Keratinocyte (primary cell): ENCODE results near the gene LYRM7. TPM values are rescaled to one million over a fixed set of nuclear protein-coding genes. Genes with fewer than 3 reads are reported as not detected.

Source experiments
- DNase-seq: peaks from one replicate; pipeline ENCODE4 v3.0.0-alpha.2; 2011; ENCODE audit warnings: low read depth, missing footprints, low spot score
- FAIRE-seq: peaks from 2 replicates; lab custom pipeline; 2011; peaks lifted over from hg19 to GRCh38; lab: Jason Lieb, UNC
- H2AFZ ChIP-seq: 2 replicates; pipeline ENCODE4 v1.6.0; 2012; ENCODE audit warnings: low read length, control low read depth, inconsistent platforms; ENCODE audit not compliant: control insufficient read depth
- H3K27ac ChIP-seq: 2 replicates; pipeline ENCODE4 v1.5.1; 2011; ENCODE audit warnings: low read length; ENCODE audit not compliant: control insufficient read depth, insufficient read depth
- H3K27me3 ChIP-seq: 3 replicates; pipeline ENCODE4 v1.6.0; 2011; ENCODE audit warnings: low read length; ENCODE audit not compliant: control insufficient read depth, insufficient read depth; ENCODE audit errors: extremely low read depth
- H3K36me3 ChIP-seq, 2 experiments: 2 replicates in 1 of 2; 3 replicates in 1 of 2; pipeline ENCODE4 v1.5.1; 2011; ENCODE audit warnings: low read length in 2 of 2, mild to moderate bottlenecking in 1 of 2; ENCODE audit not compliant: control insufficient read depth in 2 of 2, insufficient read depth in 2 of 2; ENCODE audit errors: extremely low read depth in 1 of 2
- H3K4me1 ChIP-seq: 3 replicates; pipeline ENCODE4 v1.5.1; 2011; ENCODE audit warnings: low read length; ENCODE audit not compliant: control insufficient read depth, insufficient read depth; ENCODE audit errors: extremely low read depth
- H3K4me2 ChIP-seq: 3 replicates; pipeline ENCODE4 v1.6.0; 2011; ENCODE audit warnings: low read depth, low read length; ENCODE audit not compliant: control insufficient read depth, insufficient read depth; ENCODE audit errors: extremely low read depth
- H3K4me3 ChIP-seq, 3 experiments: fragments of 200-600 bp in 1 of 3; sonication (generic) in 1 of 3; 2 replicates in 2 of 3; 3 replicates in 1 of 3; pipeline ENCODE4 v1.5.1; 2011 to 2016; ENCODE audit warnings: low read length in 3 of 3, mild to moderate bottlenecking in 3 of 3, control low read depth in 2 of 3, inconsistent platforms in 1 of 3, low read depth in 1 of 3, mixed read lengths in 1 of 3, mixed run types in 1 of 3, moderate library complexity in 1 of 3; ENCODE audit not compliant: control insufficient read depth in 2 of 3, insufficient read depth in 2 of 3; ENCODE audit errors: extremely low read depth in 1 of 3
- H3K79me2 ChIP-seq: 2 replicates; pipeline ENCODE4 v1.6.0; 2012; ENCODE audit warnings: low read length; ENCODE audit not compliant: control insufficient read depth, insufficient read depth
- H3K9ac ChIP-seq: 3 replicates; pipeline ENCODE4 v1.6.0; 2011; ENCODE audit warnings: low read length; ENCODE audit not compliant: control insufficient read depth, insufficient read depth; ENCODE audit errors: extremely low read depth
- H3K9me1 ChIP-seq: 3 replicates; pipeline ENCODE4 v1.6.0; 2011; ENCODE audit warnings: low read length; ENCODE audit not compliant: control insufficient read depth, insufficient read depth; ENCODE audit errors: extremely low read depth
- H3K9me3 ChIP-seq: 2 replicates; pipeline ENCODE4 v1.5.1; 2012; ENCODE audit warnings: low read depth, low read length; ENCODE audit not compliant: control insufficient read depth
- H4K20me1 ChIP-seq: 3 replicates; pipeline ENCODE4 v1.6.0; 2011; ENCODE audit warnings: low read length; ENCODE audit not compliant: control insufficient read depth, insufficient read depth; ENCODE audit errors: extremely low read depth
- CTCF ChIP-seq, 3 experiments: IDR thresholded peaks in 1 of 3; conservative IDR thresholded peaks in 1 of 3; optimal IDR thresholded peaks in 1 of 3; 2 replicates in 2 of 3; 3 replicates in 1 of 3; pipeline versions ENCODE3 to v1.5.1; 2011; ENCODE audit warnings: low read length in 3 of 3, mild to moderate bottlenecking in 3 of 3, moderate library complexity in 2 of 3, control low read depth in 1 of 3, inconsistent platforms in 1 of 3; ENCODE audit not compliant: insufficient read depth in 2 of 3; ENCODE audit errors: extremely low read depth in 1 of 3
- EZH2 ChIP-seq: IDR thresholded peaks from one replicate; pipeline ENCODE4 v1.6.1; 2012; ENCODE audit warnings: inconsistent platforms, mild to moderate bottlenecking, low read length, moderate library complexity
- dilution Hi-C: fragments of 300-500 bp; cut with MboI; formaldehyde crosslinking; loops from one replicate; pipeline ENCODE4 v1.7.0; 2020; ENCODE audit warnings: low sequenced_read_pairs; ENCODE audit not compliant: extremely low pct_ligation_motif_present
- polyA plus RNA-seq, 5 experiments: library from polyadenylated mRNA; depleted of rRNA in 3 of 5; stranded (reverse) in 3 of 5; stranded (forward) in 1 of 5; unstranded in 1 of 5; fragments of >200 nt; gene quantifications; 1 replicate in 1 of 5; 2 replicates in 3 of 5; 3 replicates in 1 of 5; pipeline versions ENCODE4 v1.2.1 to v1.2.3, GENCODE V29; 2011 to 2012; ENCODE audit warnings: missing spikeins in 2 of 5, low read depth in 1 of 5, low replicate concordance in 1 of 5

The LYRM7 gene
- polyA plus RNA-seq, 1 donor (not counting 4 experiments of a cell fraction or from before 2014, with no cell fraction given): 5.5 TPM

DNA sequence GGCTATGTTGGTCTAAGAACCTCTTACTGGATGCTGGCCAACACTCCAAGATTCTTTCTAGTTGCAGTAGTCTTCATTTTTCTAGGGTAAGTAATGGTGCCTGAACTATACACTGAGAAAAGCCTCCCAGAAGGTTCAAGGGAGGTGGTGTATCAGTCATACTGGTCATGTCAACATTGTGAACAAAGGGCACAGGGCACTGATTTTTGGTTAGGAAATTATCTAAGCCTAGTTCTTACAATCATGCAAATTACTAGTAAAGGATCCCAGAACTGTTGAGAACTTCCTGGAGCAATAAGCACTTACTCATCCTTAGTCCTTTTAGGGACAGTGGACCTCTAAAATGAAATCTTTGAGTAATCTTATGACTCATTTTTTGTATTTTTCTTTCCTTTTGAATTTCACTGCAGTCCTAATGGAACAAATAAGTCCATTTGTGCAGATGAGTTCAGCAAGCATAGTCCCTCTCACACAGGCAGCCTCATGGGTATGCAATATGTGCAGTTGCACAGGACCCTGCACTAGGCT lies 72.0 kb downstream of the LYRM7 start:
- Histone ChIP-seq H3K4me1 (peaks cover 7% of the 10 kb centered on the region), H4K20me1 (no peaks in the 10 kb centered on the region), H3K36me3 (no peaks in the 10 kb centered on the region), H2AFZ (no peak overlapping the region), H3K9me1 (no peaks in the 10 kb centered on the region), H3K9ac (no peak overlapping the region), H3K9me3 (no peaks in the 10 kb centered on the region), H3K4me3 (no peak overlapping the region), H3K27ac (peak overlapping the region; percentile 35), H3K79me2 (no peaks in the 10 kb centered on the region), H3K4me2 (peak overlapping the region; percentile 33), H3K27me3 (no peaks in the 10 kb centered on the region)
- dilution Hi-C loops: no loop called here
- DNase-seq (no peak), FAIRE-seq (peak; percentile 93)
- TF ChIP-seq EZH2: no peak
- no peak for TF ChIP-seq CTCF (optimal IDR thresholded peaks at IDR 0.05 in 1 of 3, IDR thresholded peaks at IDR 0.05 in 1 of 3, conservative IDR thresholded peaks at IDR 0.05 in 1 of 3; ENCODE audit: extremely low read depth in 1 of 3, insufficient read depth in 2 of 3, low read length in 3 of 3)

- no peaks in the 10 kb centered on the region for H3K9me3 ChIP-seq
- H3K9me1 ChIP-seq: no peaks in the 10 kb centered on the region
- no peak overlapping the region for H3K9ac ChIP-seq
- no peak overlapping the region for H3K4me2 ChIP-seq
- H3K36me3 ChIP-seq: no peaks in the 10 kb centered on the region
- H3K4me1 ChIP-seq: peaks cover 7% of the 10 kb centered on the region
- H2AFZ ChIP-seq: no peak overlapping the region
- dilution Hi-C loops: no loop called here
- H3K79me2 ChIP-seq: no peaks in the 10 kb centered on the region
- no peaks in the 10 kb centered on the region for H3K27me3 ChIP-seq
- H4K20me1 ChIP-seq: no peaks in the 10 kb centered on the region
- no peak for TF ChIP-seq CTCF (optimal IDR thresholded peaks at IDR 0.05 in 1 of 3, IDR thresholded peaks at IDR 0.05 in 1 of 3, conservative IDR thresholded peaks at IDR 0.05 in 1 of 3; ENCODE audit: extremely low read depth in 1 of 3, insufficient read depth in 2 of 3, low read length in 3 of 3)
- TF ChIP-seq EZH2: no peak
- H3K27ac ChIP-seq: no peak overlapping the region
- no peak overlapping the region for H3K4me3 ChIP-seq
- no peak for DNase-seq
- no peak for FAIRE-seq
These were observed 74.6 kb downstream of the LYRM7 start for GRCh38 chr5:131245312-131245711.
